ENCODE data around the gene MICALL2.

The MICALL2 gene

GRCh38 chr7:1458683-1459511 is at the start of gene MICALL2:
TSS of gene MICALL2 (minus strand) at chr7:1459470. CDS start at chr7:1459326, 144 bp downstream.
- DNase-seq: peak; percentile 68

- DNase-seq: no peak
Observed at GRCh38 chr7:1508277-1508758, 49.0 kb upstream of the MICALL2 start.

GRCh38 chr7:1505731-1506550 is 46.7 kb upstream of the MICALL2 start:
- no peak for DNase-seq

- DNase-seq: peak; percentile 94
Observed at GRCh38 chr7:1503816-1504775, 44.8 kb upstream of the MICALL2 start, which contains the start of gene INTS1. TSS of gene INTS1 (minus strand) at chr7:1504389. CDS start at chr7:1503960, 429 bp downstream.

- DNase-seq: no peak
Observed at GRCh38 chr7:1503390-1503789, 44.1 kb upstream of the MICALL2 start.

GRCh38 chr7:1502845-1503244 is 43.6 kb upstream of the MICALL2 start:
- DNase-seq: no peak

GRCh38 chr7:1501487-1502270 is 42.4 kb upstream of the MICALL2 start:
- DNase-seq: no peak

- DNase-seq: no peak
Observed at GRCh38 chr7:1500064-1500807, 41.0 kb upstream of the MICALL2 start.

GRCh38 chr7:1499367-1500029 is 40.2 kb upstream of the MICALL2 start:
- DNase-seq: no peak

GRCh38 chr7:1498370-1499305 is 39.4 kb upstream of the MICALL2 start:
- DNase-seq: no peak

GRCh38 chr7:1497293-1497927 is 38.1 kb upstream of the MICALL2 start:
- DNase-seq: no peak

GRCh38 chr7:1496531-1497292 is 37.4 kb upstream of the MICALL2 start:
- DNase-seq: no peak

GRCh38 chr7:1495564-1496242 is 36.4 kb upstream of the MICALL2 start:
- DNase-seq: no peak

GRCh38 chr7:1494866-1495563 is 35.7 kb upstream of the MICALL2 start:
- no peak for DNase-seq

- DNase-seq: no peak
Observed at GRCh38 chr7:1494447-1494846, 35.2 kb upstream of the MICALL2 start.

- DNase-seq: no peak
Observed at GRCh38 chr7:1493571-1493970, 34.3 kb upstream of the MICALL2 start.

GRCh38 chr7:1493129-1493528 is 33.9 kb upstream of the MICALL2 start:
- no peak for DNase-seq
